IPS-NIHi11 (cell line): ENCODE results near the gene MOB3B.

ENCODE experiments used
- DNase-seq: peaks from one replicate; pipeline ENCODE4 v3.0.0; 2012; ENCODE audit warnings: mixed read lengths, low spot score

Gene MOB3B

GRCh38 chr9:27338527-27338903 is 191.1 kb downstream of the MOB3B start:
- no peak for DNase-seq

DNA sequence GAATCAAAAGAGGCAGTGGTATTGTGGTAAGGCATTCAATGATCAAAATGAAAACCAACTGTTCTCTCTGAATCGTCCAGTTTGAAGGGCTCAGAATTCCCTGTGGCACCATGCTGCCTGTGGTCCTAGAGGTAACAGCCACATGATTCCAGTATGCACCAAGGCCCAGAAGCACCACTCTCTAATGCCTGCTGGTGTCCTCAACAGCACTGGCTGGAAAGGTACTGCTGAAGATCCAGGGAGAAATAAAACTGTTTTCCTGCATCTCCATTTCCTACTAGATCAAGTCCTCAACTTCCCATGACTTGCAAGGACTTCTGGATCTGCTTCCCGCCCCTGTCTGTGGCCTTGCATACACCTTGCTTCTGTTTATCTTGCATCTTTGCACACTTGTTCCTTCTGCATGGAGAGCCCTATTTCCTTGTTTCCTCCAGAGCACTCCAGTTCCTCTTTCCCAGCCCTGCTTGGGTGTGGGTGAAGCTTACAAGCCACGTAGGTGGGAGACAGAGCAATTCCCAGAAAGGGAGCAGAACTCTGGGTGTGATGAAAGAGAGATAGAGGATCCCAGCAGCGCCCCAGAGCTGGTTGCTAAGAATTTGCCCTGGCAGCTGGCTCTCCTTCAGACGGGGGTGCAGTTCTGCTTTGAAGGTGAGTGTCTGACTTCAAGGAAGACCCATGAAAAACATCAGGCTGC is 191.6 kb downstream of the MOB3B start:
- DNase-seq: no peak

GRCh38 chr9:27337236-27337635 is 192.4 kb downstream of the MOB3B start:
- no peak for DNase-seq

GRCh38 chr9:27336829-27337228 is 192.8 kb downstream of the MOB3B start:
- no peak for DNase-seq

- no peak for DNase-seq
Measured at GRCh38 chr9:27336126-27336525, 193.5 kb downstream of the MOB3B start.

DNA sequence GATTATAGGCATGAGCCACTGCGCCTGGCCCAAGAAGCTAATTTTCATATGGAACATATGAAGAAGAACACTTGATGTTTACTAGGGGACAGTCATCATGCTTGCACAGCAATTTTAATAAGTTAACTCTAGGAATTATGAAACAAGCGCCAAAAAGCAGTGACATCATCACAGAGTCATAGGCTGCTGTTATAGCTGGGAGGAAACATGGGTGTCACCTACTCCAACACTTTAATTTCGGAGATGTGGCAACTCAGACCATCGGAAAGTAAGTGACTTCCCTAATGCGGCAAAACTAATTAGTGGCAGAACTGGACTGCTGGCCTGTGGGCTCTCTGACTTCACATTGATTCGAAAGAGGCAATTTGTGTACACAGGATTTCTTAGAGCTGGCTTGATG is 194.5 kb downstream of the MOB3B start:
- DNase-seq: no peak

- peak; percentile 91 for DNase-seq
Measured at GRCh38 chr9:27333241-27334052, 196.2 kb downstream of the MOB3B start.

- DNase-seq: no peak
Measured at GRCh38 chr9:27331393-27331792, 198.2 kb downstream of the MOB3B start.

GRCh38 chr9:27329291-27329690 is 200.3 kb downstream of the MOB3B start:
- no peak for DNase-seq

DNA sequence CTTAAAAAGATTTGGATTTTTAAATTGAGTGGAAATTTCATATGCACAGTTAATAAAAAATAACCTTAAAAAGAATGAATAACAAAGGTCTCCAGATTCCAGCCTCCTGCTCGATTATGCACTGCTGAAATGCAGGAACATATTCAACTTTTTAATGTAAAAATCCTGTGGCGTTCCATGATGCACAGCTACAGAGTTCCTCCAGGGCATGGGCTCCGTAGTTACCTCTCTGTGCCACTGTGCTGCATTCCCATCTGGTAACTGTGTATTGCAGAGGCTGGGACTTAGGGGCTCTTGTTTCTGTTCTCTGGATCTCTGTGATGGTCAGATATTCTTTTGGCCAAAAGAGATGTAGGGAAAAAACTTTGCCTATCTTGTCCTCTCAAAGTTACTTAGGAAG is 201.1 kb downstream of the MOB3B start:
- DNase-seq: no peak

- DNase-seq: no peak
Measured at GRCh38 chr9:27311184-27311583, 218.4 kb downstream of the MOB3B start.

- peak; percentile 10 for DNase-seq
Measured at GRCh38 chr9:27310582-27310981, 219.0 kb downstream of the MOB3B start.

GRCh38 chr9:27308691-27309390 is 220.8 kb downstream of the MOB3B start:
- peak; percentile 25 for DNase-seq

GRCh38 chr9:27304521-27304920 is 225.1 kb downstream of the MOB3B start:
- DNase-seq: no peak

- peak; percentile 23 for DNase-seq
Measured at GRCh38 chr9:27303219-27303618, 226.4 kb downstream of the MOB3B start.

- no peak for DNase-seq
Measured at GRCh38 chr9:27297050-27297449, 232.6 kb downstream of the MOB3B start, which contains the start of gene EQTN. Gene EQTN (minus strand): TSS chr9:27297150. CDS start chr9:27297055, 95 bp downstream.

- DNase-seq: no peak
Measured at GRCh38 chr9:27293996-27294395, 235.6 kb downstream of the MOB3B start.

DNA sequence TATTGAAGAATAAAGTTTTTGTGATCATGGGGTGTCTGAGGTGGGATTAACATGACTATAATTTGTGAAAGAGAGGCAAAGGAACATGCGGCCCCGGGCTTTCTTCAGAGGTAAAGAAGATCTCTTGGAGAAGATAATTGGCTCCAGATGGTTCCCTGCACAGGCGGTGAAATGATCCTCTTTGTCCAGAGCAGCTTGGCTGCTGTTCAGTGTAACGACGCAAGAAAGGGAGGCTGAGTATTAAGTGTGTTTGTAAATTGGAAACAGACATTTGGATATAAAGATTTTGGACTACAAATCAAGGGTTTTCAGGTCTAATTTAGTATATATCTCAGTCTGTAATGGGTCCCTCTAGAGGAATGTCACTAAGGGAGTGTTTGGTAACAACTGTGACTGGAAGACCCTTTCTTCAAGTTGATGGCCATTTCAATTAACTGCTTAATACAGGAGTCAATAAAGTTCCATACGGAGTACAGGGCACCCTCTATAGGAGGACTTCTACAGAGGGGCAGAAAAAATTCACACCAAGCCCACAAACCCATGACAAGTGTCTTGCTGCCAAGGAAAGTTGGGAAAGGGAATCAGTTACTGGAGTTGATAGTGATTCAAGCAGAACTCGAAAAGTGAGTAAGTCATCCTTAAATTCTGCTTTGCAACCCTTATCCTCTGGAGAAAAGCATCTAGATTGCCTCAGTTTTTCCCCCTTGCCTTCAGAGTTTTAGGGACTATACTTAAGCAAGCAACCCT is 236.8 kb downstream of the MOB3B start:
- no peak for DNase-seq

- no peak for DNase-seq
Measured at GRCh38 chr9:27291292-27291691, 238.3 kb downstream of the MOB3B start.

- DNase-seq: no peak
Measured at GRCh38 chr9:27282269-27282668, 247.3 kb downstream of the MOB3B start.

DNA sequence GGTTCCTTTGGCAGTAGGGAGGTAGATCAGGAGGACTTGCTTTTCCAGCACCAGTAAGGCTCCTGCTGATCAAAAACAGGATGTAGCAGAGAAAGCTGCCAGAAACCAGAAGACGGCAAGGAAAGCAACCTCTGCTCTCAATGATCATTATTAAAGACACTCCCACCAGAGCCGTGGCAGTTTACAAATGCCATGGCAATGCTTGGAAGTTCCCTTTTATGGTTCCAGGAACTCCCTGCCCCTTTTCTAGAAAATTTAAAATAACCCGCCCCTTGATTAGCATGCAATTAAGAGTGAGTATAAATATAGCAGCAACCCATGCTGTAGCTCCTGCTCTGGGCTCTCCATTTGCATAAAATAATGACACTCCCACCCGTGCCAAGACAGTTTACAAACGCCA is 248.8 kb downstream of the MOB3B start:
- no peak for DNase-seq

DNA sequence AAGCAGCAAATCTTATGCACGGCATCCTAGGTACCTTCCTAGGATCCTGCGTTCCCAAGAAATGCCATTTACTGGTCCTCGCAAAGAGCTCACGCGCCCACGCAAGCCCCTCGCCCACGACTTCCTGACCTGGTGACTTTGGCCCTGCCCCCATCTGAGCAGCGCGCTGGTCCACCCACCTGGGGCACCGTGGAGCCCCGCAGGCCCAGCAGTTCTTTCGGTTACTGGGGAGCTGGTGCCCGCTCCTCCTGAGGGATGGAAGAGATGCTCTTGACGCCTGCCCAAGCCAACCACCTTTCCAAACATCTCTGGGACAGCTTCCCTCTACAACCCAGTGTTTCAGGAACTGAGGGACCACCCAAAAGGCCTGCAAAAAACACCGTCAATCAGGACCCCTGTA is 249.4 kb downstream of the MOB3B start:
- no peak for DNase-seq
